ENCODE measurements around the gene EPHB1.

Gene EPHB1

DNA sequence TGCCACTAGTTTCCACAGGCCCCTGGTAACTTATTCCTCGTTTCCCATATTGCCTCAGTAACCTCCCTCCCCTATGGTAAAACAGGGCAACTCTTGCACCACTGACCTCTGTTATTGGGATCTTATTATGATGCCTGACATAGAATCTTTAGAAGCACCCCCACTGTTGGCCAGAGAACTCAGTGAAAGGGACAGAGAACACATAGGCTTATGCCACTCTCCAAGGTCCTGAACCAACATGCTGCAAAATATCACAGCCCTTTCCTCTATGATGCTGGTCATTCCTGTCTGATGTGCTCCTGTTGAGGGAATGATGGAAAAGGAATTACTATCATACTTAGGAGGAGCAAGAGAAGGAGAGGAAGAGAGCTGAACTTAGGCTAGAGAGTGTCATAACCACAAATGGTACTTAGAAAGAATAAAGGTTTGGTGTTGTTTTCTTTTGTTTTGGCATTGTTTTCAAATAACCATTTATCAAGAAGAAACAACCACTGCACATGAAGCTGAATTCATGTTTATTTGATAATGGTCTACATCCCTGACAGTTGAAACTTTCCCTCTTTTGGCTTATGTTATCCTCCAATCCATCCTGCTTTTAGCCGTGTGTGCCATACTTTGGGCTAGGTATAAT, 330.2 kb downstream of the EPHB1 start:
- Histone ChIP-seq H3K4me3 (ENCODE audit: low read depth in 1 of 2, low read length in 1 of 2) (no peak overlapping the region), H3K4me1 (ENCODE audit: control insufficient read depth in 1 of 2, insufficient read depth in 1 of 2, low read depth in 1 of 2, low read length in 1 of 2) (no peaks in the 10 kb centered on the region)
- TF ChIP-seq CTCF (IDR thresholded peaks at IDR 0.05), result no peak

GRCh38 chr3:135127946-135128470, 332.9 kb downstream of the EPHB1 start:
- Histone ChIP-seq H3K27ac (no peak overlapping the region), H3K4me1 (ENCODE audit: control insufficient read depth in 1 of 2, insufficient read depth in 1 of 2, low read depth in 1 of 2, low read length in 1 of 2) (no peaks in the 10 kb centered on the region), H3K36me3 (no peaks in the 10 kb centered on the region), H3K27me3 (no peaks in the 10 kb centered on the region), H3K9me3 (no peaks in the 10 kb centered on the region), H3K4me3 (ENCODE audit: low read depth in 1 of 2, low read length in 1 of 2) (no peak overlapping the region)
- no peak for TF ChIP-seq CTCF (IDR thresholded peaks at IDR 0.05)

More for the DNA sequence above, 330.2 kb downstream of the EPHB1 start:
- H3K36me3 ChIP-seq, result no peaks in the 10 kb centered on the region
- no peaks in the 10 kb centered on the region for H3K27me3 ChIP-seq
- H3K9me3 ChIP-seq, result no peaks in the 10 kb centered on the region
- no peak overlapping the region for H3K27ac ChIP-seq

DNA sequence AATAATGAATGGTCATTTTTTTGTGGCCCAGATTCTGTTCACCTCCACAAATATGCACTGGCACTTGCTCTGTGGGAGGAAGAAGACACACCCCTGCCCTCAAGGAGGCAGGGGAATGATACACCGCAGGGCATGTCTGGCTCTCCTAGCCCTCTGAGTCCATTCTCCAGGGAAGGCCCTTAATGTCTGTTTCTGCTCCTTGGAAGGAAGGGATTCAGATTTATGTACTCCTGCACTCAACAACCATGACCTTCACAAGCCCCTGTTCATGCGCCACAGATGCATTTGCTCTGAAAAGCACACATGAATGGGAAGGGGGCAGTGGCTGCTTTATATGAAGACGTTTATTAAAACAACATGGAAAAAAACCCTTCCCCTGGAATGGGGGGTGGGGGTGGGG, 333.8 kb downstream of the EPHB1 start:
- TF ChIP-seq CTCF (IDR thresholded peaks at IDR 0.05), result no peak
- Histone ChIP-seq H3K27me3 (no peaks in the 10 kb centered on the region), H3K4me3 (ENCODE audit: low read depth in 1 of 2, low read length in 1 of 2) (no peak overlapping the region), H3K36me3 (no peaks in the 10 kb centered on the region), H3K4me1 (ENCODE audit: control insufficient read depth in 1 of 2, insufficient read depth in 1 of 2, low read depth in 1 of 2, low read length in 1 of 2) (no peaks in the 10 kb centered on the region), H3K9me3 (no peaks in the 10 kb centered on the region), H3K27ac (no peak overlapping the region)

- Histone ChIP-seq H3K4me1 (ENCODE audit: control insufficient read depth in 1 of 2, insufficient read depth in 1 of 2, low read depth in 1 of 2, low read length in 1 of 2) (no peaks in the 10 kb centered on the region), H3K27me3 (no peaks in the 10 kb centered on the region), H3K9me3 (no peaks in the 10 kb centered on the region), H3K4me3 (ENCODE audit: low read depth in 1 of 2, low read length in 1 of 2) (no peak overlapping the region), H3K36me3 (no peaks in the 10 kb centered on the region), H3K27ac (no peak overlapping the region)
- TF ChIP-seq CTCF (IDR thresholded peaks at IDR 0.05), result no peak
Measured at GRCh38 chr3:135131290-135131689, 336.2 kb downstream of the EPHB1 start.

DNA sequence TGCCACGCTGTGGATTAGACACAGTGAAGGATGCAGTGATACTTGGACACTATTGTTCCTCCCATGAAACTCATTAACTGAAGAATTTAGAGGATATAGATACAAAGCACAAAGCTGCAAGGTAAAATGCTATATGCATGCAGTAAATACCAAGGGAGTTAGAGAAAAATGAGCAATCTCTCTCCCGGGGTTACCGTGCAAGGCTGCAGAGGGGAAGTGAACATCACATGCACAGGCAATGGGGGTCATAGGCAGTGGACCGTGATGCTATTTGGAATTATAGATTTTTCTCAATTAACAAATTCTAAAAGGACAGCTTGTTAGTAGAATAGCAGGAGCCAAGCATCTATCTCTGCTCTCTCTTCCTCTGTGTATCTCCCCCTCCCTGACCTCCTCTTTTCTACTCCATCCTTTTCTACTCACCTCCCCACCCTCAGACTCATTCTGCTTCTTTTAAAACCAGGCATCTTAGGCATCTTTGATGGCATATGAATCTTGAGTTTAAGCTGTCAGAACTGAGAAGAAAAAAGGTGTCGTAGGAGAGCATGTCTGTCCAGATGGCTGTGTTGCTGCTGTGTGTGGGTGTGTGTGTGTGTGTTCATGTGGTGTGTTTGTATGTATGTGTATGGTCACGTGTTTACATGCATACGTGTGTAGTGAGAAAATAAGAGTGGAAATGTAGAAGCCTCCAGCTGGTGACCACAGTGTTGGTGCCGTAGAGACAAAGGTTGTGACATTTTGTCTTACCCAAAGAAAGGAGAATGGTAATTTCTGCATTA, 339.0 kb downstream of the EPHB1 start:
- Histone ChIP-seq H3K36me3 (no peaks in the 10 kb centered on the region), H3K27me3 (no peaks in the 10 kb centered on the region), H3K9me3 (no peaks in the 10 kb centered on the region), H3K4me1 (ENCODE audit: control insufficient read depth in 1 of 2, insufficient read depth in 1 of 2, low read depth in 1 of 2, low read length in 1 of 2) (no peaks in the 10 kb centered on the region), H3K4me3 (ENCODE audit: low read depth in 1 of 2, low read length in 1 of 2) (no peak overlapping the region), H3K27ac (no peak overlapping the region)
- TF ChIP-seq CTCF (IDR thresholded peaks at IDR 0.05), result no peak

All from neutrophil (primary cell).